Fibroblast of skin of right biceps (primary cell): ENCODE data around the gene SLC35B2.
A peak's percentile ranks its signal among the peaks of the same experiment; 100 is the strongest.

ENCODE experiments used
- DNase-seq: peaks from one replicate; pipeline ENCODE4 v3.0.0-alpha.2; 2013

The SLC35B2 gene

DNA sequence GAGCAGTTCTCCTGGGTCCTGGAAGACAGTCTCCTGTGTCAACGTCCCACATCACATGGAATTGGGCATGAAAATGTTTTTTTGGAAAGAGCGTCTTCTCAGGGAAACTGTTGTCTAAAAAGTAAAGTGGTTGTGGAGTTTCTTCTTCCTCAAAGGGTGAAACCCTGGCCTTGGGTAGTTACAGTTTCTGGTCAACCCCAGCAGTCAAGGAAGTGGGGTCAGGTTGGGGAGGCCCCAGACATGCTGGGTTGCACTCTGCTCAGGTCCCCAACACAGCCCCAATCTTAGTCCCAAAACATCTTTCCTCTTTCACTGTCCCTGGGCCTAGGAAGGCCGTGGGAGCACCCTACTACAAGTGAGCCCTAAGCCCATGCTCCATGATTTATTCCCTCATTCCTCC lies 9.0 kb upstream of the SLC35B2 start:
- no peak for DNase-seq

DNA sequence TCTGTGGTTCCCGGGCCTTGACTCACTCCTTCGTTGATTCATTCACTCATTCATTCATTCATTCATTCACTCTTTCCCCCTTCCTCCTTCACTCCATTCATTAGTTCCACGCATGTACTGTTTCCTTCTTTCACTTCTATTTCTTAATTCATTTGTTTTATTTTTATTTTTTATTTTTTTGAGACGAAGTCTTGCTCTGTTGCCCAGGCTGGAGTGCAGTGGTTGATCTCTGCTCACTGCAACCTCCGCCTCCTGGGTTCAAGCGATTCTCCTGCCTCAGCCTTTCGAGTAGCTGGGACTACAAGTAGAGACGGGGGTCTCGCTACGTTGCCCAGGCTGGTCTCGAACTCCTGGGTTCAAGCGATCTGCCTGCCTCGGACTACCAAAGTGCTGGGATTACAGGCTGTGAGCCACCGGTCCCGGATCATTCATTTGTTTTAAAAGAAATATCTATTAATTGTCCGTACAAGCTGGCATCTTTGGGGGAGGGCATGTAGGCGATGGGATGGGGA lies 8.4 kb upstream of the SLC35B2 start:
- no peak for DNase-seq

DNA sequence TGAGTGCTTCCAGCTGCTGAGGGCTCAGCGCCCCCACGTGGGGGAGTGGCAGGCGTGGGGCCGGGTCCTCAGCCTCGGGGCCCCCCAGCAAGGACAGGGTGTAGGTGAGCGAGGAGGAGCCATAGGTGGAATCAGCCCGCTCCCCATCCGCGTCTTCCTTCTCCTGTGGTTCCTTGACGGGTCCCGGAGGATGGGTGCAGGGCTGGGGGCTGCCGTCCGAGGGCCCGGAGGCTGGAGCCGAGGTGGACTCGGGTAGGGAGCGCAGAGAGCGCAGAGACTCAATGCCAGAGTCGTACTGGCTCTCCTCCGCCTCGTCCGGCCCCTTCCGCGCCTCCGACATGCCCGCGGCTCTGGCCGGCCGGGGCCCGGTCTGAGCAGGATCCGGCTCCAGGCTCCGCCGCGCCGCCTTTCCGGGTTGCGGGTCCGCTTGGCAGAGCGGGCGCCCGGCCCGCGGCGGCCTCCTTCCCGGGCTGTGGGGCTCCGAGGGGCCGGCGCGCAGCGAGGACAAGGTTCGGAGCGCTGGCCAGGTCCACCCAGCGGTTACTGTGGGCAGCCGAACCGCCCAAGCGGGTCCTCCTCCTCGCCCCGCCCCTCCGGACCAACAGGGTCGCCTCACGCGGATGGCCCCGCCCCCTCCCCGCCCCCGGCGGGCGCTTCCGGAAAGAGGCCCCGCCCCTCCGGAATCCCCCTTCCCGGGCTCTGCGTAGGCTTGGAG lies 7.8 kb upstream of the SLC35B2 start, which contains the start of gene NFKBIE:
NFKBIE (minus strand) TSS at position 545 of the 715 bp plus-strand sequence; CDS start at position 340, 205 bp downstream.
- peak; percentile 89 for DNase-seq

DNA sequence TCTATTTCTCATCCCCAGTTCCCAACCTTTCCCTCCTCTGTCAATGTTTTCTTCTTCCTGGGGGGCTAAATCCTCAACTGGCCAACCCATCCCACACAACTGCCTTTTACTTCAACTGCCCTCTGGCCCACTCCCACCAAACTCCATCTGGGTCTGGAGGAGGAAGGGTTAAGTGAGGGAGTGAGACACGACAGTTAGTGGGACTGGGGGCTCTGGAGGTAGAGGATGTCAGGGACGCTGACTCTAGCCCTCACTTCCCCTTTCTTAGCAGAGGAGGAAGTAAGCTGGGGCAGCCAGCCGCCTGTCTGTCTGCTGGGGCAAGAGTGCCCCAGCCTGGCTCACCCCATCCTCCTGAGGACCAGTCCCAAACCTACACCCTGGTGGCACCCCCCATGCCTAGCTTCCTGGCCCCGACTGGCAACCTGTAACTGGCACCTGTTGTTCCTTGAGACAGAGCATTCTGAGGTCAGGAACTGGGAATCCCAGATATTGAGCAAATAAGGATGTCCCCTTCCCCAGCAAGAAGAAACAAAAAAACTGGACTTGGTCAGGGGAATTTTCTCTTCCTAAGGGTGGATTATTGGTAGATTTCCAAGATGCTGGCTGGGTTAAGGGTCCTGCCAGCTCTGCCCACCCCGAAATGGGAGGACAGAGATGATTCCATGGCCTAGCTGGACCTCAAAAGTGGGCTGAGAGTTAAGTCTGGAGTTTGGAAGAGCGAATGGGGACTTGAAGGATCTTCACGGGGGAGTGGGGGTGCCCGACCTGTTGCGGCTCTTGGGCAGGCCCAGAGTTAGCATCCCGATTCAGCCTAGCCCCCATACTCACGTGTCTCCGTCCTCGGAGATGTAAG lies 7.1 kb upstream of the SLC35B2 start:
- no peak for DNase-seq

DNA sequence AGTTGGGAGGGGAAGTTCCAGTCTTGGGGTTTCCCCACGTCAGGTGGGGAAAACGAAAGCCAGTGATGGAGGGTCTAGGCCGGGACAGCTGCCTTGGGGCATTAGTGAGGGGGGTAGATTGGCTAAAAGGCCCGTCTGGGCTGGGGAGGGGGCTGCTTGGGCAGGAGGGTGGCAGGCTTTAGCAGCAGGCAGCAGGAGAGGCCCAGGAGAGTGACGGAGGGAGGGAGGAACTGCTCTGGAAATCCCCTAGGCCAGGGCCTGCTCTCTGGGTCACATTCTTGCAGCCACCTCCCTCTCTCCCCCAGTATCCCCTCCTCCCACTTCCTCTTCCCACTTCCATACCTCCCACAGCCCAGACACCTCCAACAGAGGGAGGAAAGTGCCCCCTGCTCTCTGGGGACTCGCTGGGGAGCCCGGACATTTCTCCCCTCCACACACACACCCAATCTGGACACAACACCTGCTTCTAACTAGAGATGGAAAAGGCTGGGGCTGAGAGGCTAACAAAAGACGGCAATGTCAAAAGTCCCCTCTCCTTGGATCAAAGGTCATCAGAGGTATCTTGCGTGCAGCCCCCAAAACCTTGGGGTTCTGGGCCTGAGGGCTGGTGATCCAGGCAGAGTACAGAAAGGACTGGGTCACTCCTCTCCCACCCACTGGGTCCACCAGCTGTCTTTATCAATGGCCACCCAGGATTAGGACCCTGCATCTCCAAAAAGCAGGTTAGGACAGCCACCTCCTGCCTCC lies 6.2 kb upstream of the SLC35B2 start:
- no peak for DNase-seq

DNA sequence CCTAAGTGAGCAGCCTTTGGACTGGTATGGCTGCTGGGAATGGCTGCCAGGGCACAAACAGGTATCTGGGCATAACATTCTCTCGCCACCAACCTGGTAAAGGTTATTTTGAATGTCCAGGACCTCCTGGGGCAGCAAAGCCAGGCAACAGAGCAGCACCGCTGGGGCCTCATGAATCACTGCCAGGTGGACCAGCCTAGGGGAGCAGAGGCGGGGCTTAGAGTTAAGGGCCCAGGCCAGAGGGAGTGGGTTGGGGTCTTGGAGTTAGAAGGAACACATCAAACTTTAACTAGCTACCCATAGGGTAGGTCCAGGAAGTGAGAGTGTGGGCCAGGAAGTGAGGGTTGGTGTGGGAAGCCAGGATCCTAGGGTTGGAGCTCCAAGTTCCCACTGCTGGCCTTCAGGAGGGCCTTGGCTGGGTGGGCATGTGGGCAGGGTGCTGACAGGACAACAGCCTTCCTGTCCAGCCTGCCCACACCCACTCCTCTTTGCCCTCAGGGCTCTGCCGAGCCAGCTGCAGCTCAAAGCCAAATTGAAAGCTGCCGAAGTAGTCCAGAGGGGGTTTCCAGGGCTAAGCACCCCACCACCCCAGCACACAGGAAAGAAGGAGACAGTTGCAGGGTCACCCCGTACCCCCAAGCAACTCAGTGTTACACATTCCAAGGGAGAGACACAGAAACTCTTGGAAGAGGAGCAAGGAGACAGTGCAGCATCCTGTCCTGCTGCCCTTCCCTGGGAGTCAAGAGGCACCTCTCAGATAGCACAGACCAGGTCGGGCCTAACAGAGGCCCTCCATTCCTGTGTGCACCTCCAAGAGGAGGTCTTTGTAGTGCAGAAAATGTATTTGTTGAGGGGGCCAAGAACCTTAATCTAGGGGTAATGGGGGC lies 5.4 kb upstream of the SLC35B2 start:
- DNase-seq = no peak

DNA sequence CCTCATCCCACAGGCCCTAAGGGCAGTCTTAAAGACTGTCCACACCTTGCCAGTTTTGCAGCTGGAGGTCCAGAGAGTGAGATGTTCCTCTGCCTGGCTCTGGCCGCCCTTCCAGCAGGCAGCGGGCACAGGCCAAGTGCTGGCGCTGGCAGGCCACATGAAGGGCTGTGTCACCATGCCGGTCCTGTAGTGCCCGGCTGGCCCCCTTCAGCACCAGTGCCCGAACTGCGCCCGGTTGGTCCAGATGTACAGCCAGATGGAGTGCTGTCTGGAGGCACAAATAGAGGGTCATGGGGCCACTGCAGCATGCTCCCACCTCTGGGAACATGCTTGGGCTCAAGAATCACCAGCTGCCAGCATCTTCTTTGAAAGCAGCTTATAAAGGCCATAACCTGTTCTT lies 4.3 kb upstream of the SLC35B2 start:
- DNase-seq = no peak

DNA sequence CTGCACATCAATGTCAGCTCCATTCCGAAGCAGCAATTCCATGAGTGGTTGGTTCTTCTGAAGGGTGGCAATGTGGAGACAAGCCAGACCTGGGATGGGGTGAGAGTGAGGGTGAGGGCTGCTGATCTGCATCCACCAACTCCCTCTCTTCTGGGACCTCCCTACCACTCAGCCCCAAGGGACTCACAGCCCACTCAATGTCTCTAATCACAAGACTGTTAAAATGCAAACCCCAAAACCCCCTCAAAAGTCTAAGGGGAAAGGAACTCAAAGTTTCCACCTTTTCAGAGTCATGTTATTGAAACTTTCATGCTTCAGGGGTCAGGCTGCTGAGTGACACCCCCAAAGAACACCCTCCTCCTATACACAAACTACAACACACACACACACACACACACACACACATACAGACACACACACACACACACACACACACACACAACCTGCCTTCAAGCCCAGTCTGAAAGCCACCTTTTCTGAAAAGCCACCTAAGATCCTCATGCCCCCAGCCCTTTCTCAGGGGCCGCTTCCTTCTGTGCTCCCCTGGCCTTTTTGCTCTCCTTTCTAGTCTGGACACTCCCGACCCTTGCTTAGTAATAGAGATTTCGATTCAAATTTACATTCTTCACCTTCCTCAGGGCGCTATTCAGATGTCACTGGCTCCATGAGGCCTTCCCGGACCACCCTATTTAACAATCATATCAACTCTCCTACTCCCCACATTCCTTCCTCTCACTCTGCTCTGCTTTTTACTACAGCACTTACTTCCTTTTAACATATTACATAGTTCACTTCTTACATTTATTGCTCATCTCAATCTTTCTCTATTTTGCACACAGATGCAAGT lies 3.3 kb upstream of the SLC35B2 start:
- no peak for DNase-seq

DNA sequence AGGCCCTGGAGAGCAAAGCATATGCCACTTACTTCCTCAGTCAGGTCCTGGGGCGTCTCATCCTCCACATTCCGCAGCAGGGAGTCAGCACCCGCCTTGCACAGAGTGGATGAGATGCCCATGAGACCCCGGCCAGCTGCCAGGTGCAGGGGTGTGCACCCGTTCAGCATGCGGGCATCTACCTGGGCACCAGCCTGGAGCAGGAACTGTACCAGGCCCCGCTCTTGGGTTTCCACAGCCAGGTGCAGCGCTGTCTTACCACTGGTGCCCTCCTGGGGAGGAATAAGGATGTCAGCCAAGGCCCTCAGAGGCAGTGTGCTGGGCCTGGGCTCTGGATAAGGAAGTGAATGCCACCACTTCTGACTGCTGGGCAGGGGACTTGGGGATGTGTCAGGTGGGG lies 2.7 kb upstream of the SLC35B2 start:
- no peak for DNase-seq

DNA sequence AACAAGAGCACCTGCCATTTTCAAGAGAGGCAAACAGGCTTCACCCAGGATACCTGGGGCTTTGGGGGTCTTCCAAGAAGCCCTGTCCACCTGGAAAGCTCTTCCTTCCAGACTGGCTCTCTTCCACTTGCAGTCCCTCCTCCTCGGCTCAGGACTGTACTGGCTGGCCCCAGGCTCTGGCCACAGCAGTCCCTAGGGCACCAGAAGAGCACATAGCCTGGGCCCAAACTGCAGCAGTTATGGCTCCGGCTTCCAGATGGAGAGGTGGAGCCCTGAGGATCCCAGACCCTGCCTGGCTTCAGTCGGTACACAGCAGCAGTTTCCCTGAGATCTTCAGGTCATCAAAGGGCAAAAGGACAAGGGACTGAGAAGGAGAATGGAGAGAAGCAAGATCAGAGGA lies 1.6 kb upstream of the SLC35B2 start:
- DNase-seq = no peak

DNA sequence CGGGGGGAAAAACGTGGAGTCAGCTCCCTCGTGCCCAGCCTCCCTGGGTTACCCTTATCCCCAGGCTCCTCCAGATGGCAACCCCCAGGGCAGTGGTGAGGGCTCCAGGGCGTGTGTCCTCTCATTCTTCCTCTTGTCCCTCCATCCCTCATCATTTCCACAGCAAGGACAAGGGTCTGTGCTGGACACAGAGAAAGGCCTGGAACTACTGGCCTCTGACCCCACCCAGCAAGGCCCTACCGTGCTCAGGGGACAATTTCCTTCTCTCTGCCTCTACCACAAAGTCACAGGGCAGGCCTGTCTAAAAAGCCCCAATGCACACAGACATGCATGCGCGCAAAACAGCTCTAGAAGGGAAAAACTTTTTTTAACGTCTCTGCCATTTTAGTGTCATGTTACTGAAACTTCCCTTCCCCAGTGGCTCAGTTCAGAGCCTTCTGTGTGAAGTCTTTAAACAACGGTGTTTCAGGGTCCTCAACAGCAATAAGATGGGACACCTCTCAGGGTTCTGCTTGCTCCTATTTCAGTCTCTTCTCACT lies 1.1 kb upstream of the SLC35B2 start:
- no peak for DNase-seq

DNA sequence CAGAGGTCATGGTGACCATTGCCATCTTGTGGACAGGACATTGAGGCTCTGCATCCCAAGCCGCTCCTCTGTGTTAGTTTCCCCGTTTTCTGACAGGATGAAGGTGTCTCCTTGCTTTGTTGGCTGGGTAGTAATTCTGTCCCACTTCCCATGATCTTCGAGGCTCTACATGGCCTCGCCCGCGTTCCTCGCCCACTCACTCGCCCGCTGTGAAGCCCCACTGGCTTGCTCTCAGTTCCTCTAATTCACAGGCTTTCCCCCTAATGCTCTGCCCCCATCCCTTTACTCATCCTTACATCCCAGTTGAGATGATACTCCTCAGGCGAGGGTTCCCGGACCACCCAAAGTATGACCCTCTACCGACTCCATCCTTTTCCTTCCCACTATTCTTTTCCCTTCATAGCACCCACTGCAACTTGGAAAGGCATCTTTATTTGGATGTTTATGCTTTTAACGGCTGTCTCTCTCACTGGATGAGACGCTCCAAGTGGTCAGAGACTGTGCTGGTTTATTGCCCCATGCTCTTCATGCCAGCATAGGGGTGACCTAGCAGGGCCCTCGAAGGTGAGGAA lies 511 bp upstream of the SLC35B2 start:
- DNase-seq = no peak

DNA sequence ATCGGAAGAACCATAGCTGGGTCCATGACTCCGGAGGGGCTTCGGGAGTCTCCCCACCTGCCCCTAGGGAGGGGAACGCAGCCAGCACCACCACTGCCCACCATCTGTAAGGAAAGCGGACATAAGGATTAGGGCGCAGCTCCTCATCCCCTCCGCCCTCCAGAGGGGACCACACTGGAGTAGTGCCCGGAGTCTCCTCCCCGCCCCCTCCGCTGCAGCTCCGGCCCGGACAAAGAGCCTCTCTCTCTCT lies 628 bp downstream of the SLC35B2 start:
- DNase-seq = no peak

DNA sequence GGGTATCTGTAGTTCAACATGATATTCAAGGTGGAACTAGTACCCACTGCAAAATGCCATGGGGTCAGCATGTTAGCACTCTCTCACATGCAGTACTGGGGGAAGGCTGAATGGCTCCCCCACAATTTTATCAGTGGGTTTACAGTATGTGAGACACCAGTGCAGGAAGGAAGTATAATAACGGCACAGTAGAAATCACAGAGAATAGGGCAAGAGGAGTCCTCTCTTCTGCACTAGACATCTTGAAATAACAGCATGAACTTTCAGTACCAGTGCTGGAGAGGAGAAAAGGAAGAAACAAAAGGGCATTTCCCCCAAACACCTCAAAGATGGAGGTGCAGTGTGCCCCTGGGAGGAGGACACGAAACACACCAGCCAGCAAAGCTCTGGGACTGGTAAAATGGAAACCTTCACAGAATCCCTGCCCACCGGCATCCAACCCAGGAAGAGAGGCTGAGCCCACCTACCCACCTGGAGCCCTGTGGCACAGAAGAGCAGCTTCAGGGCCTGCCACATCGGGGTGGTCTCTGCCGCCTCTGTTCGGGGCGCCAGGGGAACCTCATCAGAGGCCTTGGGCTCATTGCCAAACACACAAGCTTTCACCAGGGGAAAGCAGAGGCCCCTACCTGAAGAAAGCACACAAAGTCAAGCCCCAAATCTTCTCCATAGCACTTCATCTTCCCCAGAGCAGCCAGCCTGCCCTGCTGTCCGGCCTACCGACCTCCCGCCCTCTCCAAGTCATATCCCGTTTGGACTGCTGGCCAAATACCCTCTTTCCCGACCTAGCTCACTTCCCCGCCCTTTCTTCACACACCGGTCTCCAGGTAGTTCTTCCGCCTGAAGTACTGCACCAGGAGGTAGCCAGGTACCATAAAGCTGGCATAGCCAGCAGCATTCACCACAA lies 1.2 kb downstream of the SLC35B2 start:
- DNase-seq = no peak

DNA sequence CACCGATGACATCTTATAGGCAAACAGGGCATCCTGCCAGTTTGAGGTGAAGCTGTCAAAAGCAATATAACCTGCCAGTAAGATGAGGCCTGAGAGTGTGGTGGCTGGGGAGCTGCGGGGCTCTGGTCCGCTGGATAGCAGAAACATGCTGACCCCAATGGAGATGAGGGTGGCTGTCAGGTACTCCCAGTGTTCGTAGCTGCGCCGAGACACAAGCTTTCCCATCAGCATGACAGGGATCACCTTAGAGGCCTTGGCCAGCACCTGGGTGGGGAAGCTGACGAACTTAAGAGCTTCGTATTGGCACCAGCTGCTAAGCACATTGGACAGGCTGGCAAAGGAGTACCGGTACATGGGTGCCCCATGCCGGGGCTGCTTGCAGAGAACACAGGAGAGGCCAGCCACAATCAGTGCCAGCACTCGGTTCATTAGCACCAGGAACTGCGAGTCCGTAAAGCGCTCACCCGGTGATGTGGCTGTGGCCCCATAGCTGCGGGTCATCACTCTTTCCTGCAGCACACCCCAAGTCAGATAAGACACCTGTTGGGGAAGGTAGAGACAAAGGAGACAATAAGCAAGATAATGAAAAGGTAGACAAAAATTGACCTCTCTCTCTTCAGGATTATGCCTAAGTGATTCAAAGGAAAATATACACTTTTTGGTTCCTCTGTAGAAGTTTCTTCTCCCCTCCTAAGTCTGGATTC lies 2.1 kb downstream of the SLC35B2 start:
- DNase-seq = peak; percentile 17

DNA sequence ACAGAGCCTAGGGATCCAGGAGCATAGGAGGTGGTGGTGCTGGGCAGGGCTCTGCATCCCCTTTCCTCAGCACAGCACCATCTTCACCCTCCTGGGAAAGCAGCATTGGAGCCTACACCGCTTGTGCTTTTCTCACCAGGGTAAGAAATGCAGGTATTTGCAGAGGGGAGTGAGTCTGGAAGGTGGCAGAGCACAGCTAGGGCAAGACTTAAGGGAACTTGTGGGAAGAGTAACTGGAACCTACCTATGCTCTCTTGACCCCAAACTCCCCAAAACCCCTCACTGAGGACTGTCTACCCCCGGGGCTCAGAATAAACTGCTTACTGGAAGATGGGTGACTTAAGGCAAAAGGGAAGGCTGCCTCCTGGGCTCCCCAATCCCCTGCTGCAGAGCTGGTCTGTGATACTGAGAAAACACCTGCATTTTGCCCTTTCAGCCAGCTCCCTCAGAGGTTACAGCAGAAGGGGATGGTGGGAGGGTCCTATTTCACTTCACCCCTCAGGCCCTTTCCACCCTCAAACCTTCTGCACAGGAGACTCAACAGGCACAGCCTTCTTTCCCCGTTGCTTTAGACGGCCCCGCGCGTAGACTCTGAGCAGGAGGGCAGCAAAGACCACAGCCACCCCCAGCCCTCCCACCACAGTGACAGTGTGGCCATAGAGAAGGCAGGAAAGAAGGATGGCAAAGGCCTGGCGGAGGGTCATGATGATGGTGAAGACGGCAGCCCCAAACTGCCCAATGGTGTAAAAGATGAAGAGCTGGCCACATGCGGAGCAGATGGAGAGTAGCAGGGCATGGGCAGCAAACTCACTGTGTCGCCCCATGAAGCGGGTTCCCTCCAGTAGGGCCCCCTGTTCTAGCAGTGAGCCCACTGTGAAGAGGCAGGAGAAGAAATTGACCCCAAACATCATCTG lies 2.9 kb downstream of the SLC35B2 start:
- DNase-seq = no peak

DNA sequence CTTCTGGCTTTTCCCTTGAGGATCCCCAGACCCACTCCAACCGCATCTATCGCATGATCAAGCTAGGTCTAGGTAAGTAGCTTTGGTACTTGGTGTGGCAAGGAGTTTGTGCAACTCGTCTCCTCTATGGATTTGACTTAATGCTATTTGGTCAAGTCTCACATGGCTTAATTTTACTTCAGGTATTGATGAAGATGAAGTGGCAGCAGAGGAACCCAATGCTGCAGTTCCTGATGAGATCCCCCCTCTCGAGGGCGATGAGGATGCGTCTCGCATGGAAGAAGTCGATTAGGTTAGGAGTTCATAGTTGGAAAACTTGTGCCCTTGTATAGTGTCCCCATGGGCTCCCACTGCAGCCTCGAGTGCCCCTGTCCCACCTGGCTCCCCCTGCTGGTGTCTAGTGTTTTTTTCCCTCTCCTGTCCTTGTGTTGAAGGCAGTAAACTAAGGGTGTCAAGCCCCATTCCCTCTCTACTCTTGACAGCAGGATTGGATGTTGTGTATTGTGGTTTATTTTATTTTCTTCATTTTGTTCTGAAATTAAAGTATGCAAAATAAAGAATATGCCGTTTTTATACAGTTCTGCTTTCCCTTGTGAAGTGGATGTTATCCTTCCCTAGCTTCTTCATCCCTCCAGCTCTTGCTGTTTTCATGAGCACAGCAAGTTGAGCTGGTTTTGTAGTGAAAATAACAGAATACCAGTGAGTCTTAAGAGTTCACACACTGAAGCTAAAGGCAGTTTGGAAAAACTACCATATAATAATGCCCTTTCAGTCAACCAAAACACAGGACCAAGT lies 3.8 kb downstream of the SLC35B2 start:
- DNase-seq = peak; percentile 39
